Measurements from ENCODE around the gene TRIM72.
"Not testable (repeated sequence)": the region's sequence is repeated elsewhere in the genome, so short reads cannot be mapped to it uniquely, and the experiment has no call there.

The TRIM72 gene

DNA sequence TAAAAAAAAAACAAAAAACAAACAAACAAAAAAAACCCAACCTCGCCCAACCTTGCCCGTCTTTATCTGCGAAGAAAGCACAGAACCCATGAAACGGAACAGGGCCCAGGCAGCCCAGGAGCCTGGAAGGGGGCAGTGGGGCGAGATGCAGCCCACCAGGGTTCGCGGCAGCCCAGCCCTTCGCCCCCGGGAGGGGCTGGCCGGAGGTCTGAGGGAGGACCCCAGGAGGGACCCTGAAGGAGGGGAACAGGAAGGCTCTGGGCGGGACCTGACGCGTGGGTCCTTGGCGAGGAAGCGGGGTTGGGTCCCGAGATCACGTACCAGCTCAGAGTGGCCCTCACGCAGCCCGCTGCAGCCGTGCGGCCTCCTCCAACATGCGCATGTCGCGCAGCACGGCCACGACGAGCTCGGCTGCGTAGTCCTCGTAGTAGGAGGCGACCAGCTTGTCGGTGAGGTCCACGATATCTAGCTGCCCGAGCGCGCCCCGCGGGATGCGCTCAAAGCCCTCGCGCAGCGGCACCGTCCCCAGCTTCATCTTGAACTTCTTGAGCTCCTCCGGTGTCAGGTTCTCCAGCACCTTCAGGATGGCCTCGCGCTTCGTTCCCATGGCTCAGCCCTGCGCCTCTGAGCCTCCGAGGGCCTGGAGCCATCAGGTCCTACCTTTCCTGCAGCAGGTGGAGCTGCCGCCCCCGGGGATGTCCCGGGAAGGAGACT is 2.7 kb downstream of the TRIM72 start, which contains the start of gene PYDC1:
Gene PYDC1, minus strand, starts transcription at position 714 of the 714 bp plus-strand sequence. Its CDS starts 107 bp downstream, at position 607.
- no peak for DNase-seq

DNA sequence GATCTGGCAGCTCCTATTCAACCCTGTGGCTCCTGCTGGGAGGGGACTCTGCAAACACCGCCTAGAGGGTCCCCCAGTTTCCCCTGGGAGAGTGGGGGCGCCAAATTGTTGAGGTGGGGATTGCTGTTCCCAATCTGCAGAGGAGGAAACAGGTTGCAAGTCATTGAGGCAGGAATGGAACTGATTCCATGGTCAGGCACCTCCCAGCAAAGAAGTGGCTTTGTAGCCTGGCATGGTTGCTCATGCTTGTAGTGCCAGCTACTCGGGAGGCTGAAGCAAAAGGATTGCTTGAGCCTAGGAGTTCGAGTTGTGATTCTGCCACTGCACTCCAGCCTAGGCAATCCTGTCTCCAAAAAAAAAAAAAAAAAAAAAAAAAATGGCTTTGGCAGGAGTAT is 3.2 kb downstream of the TRIM72 start:
- DNase-seq = no peak

DNA sequence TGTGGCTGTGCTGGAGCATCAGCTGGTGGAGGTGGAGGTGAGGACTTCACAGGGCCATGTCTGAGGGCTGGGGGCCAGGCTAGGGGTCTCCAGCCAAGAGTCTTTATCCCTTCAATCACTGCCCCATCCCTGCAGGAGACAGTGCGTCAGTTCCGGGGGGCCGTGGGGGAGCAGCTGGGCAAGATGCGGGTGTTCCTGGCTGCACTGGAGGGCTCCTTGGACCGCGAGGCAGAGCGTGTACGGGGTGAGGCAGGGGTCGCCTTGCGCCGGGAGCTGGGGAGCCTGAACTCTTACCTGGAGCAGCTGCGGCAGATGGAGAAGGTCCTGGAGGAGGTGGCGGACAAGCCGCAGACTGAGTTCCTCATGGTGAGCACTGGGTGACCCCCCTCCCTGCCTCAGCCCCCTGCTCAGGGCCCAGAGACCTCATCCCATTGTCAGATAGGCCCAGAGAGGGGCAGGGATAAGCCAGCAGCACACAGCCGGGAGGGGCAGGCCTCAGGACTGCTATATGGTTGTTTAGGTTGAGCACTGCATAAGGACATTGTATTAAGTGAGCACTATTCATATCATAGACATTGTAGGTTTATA is 5.3 kb downstream of the TRIM72 start:
- no peak for DNase-seq

GRCh38 chr16:31221357-31222160 is 7.6 kb downstream of the TRIM72 start:
- no peak for DNase-seq

- no peak for DNase-seq
Observed at GRCh38 chr16:31223044-31223443, 9.1 kb downstream of the TRIM72 start.

DNA sequence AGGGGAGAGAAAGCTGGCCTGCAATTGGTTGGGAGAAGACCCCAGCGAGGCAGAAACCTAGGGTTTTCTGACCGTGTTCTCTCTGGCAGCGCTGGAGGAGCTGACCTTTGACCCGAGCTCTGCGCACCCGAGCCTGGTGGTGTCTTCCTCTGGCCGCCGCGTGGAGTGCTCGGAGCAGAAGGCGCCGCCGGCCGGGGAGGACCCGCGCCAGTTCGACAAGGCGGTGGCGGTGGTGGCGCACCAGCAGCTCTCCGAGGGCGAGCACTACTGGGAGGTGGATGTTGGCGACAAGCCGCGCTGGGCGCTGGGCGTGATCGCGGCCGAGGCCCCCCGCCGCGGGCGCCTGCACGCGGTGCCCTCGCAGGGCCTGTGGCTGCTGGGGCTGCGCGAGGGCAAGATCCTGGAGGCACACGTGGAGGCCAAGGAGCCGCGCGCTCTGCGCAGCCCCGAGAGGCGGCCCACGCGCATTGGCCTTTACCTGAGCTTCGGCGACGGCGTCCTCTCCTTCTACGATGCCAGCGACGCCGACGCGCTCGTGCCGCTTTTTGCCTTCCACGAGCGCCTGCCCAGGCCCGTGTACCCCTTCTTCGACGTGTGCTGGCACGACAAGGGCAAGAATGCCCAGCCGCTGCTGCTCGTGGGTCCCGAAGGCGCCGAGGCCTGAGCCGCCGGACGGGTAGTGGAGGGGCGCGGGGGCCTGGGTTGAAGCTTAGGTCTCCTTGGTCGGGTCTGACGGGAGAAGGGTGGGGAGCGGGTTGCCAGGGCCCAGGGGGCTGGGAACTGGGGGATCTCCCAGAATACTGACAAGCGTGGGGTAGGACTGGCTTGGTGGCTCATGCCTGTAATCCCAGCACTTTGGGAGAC is 10.4 kb downstream of the TRIM72 start:
- DNase-seq = no peak

- DNase-seq = no peak
Observed at GRCh38 chr16:31225193-31225592, 11.3 kb downstream of the TRIM72 start.

DNA sequence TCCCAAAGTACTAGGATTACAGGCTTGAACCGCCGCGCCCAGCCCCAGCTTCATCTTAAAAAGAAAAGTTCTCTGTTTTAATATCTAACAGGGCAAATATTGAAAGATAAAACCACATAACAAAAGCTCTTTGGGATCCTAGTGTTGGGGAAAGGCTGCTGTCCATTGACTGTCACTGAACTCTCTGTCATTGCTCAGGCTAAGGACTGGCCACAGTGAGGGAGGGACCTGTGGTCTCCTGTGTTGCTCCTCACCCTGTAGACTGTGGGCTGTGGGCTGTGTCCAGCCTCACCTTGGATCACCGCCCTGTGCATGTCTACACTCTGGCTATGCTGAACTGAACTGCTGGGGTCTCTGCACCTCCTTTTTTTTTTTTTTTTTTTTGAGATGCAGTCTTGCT is 14.3 kb downstream of the TRIM72 start:
- DNase-seq = no peak

DNA sequence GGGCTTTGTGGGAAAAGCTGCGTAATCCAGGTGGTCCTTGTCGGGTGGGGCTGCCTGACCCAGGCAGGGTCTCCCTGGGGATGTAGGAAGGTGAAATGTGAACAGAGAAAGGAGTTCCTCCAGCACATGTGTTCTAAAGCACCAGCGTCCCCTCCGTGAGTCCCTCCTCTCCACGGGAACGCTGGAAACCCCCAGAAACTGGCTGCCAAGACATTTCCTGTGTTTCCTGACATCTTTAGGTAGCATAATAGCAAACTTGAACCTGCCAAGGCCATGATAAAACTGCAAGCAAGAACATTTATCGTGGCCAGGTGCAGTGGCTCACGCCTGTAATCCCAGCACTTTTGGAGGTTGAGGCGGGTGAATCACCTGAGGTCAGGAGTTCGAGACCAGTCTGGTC is 15.6 kb downstream of the TRIM72 start:
- no peak for DNase-seq

- DNase-seq = no peak
Observed at GRCh38 chr16:31238041-31238440, 24.1 kb downstream of the TRIM72 start.

GRCh38 chr16:31242206-31242605 is 28.3 kb downstream of the TRIM72 start:
- no peak for DNase-seq

DNA sequence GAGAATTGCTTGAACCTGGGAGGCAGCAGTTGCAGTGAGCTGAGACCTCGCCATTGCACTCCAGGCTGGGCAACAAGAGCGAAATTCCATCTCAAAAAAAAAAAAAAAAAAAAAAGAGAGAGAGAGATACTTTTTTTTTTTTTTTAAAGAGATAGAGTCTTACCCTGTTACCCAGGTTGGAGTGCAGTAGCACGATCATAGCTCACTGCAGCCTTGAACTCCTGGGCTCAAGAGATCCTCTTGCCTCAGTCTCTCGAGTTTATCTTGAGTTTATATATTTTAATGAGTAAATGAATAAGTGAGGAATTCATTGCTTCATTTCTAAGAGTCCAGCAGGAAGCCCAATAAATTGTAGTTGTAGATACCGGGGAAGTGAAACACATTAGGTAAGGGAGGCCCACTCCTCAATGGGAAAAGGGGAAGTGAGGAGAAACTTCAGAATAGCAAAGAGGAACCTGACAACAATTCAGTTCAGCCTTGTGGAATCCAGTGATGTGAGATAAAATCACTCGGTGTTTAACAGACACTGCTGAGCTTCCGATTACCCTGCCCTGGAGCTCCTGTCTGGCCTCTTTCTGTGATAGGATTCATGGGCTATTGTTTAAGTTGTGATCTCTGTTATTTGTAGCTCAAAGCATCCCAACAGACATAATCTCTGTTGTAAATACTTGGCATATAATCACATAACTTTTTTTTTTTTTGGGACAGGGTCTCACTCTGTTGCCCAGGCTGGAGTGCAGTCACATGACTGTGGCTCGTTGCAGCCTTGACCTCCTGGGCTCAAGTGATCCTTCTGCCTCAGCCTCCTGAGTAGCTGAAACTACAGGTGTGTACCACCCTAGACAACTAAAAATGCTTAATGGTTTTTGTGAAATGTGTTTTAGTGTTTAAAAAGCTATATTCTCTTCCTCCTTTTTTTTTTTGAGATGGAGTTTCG is 30.1 kb downstream of the TRIM72 start:
- DNase-seq = no peak

- DNase-seq = not testable (repeated sequence)
Observed at GRCh38 chr16:31245598-31245997, 31.7 kb downstream of the TRIM72 start.

DNA sequence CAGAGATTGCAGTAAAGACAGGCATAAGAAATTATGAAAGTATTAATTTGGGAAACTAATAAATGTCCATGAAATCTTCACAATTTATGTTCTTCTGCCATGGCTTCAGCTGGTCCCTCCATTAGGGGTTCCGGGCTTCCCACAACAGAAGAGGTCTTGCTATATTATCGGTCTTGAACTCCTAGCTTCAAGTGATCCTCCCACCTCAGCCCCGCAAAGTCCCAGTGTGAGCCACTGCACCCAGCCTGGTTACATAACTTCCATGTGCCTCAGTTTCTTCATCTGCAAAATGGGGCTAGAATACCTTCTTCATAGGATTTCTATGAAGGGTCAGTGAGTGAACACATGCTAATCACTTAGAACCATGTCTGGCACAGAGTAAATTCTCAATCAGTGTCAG is 32.4 kb downstream of the TRIM72 start:
- no peak for DNase-seq

- no peak for DNase-seq
Observed at GRCh38 chr16:31248344-31248743, 34.4 kb downstream of the TRIM72 start.

DNA sequence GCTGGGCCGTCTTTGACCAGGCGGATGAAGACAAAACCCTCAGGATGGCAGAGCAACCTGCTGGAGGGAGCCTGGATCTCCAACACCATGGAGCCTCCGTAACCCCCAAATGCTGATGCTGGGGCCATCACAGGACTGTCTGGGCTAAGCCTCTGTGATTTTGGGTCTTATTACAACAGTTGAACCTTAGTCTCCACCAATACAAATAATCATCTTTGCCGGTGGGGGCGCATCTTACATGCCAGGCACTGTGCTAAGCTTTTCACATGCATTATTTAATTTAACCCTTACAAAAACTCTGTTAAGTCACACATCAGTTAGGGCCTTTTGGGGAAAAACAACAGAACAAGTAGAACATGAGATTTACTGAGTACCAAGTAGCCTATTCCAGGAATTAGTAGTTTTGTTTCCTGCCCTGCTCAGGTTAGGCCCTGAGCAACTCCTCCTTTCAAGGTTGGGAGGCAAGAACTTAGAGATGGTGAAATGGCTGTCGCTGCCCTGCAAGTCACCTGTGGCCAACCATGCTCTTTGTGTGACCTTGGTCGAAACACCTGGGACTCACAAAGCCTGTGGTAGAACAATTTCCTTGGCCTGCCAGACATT is 37.0 kb downstream of the TRIM72 start:
- no peak for DNase-seq

- no peak for DNase-seq
Observed at GRCh38 chr16:31251435-31251834, 37.5 kb downstream of the TRIM72 start.

- DNase-seq = peak; percentile 14
Observed at GRCh38 chr16:31253642-31254045, 39.7 kb downstream of the TRIM72 start.

DNA sequence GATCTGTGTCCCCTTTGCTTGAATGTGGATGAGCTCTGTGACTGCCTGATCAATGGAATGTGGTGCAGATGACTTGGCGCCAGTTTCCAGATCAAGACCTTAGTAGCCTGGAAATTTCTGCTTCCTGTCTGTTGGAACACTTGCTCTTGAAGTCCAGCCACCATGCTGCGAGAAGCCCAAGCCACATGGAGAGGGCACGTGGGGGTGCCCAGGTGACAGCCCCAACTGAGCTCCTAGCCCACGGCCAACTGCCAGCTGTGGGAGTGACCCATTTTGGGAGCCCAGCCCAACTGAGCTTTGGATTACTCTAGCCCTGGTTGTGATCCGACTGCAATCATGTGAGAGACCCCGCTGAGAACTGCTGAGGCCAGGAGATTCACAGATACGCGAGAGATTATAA is 42.5 kb downstream of the TRIM72 start:
- DNase-seq = no peak

- no peak for DNase-seq
Observed at GRCh38 chr16:31258366-31258765, 44.4 kb downstream of the TRIM72 start.

All from CD4-positive, alpha-beta T cell treated with Interleukin-17A for 4 hours (primary cell).